ENCODE data around the gene SLC16A1.

DNA sequence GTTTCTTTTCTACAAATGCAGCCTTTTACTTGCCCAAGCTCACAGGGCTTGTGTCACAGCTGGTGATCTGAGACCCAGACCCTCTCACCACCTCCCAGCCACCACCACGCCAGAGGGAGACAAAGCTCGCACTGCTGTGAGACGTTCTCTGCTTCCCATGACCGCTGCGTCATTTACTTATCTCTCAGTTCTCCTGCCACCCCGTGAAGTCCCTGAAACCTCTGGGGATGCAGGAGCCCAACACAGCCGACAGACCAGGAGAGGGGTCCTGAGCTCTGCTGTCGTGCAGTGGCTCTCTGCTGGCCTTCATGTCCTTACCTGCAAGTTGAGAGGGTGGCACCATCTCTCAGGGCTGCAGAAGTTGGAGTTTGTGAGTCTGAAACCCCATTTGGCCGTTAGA is 77.7 kb downstream of the SLC16A1 start:
- TF ChIP-seq, protein P1, sequence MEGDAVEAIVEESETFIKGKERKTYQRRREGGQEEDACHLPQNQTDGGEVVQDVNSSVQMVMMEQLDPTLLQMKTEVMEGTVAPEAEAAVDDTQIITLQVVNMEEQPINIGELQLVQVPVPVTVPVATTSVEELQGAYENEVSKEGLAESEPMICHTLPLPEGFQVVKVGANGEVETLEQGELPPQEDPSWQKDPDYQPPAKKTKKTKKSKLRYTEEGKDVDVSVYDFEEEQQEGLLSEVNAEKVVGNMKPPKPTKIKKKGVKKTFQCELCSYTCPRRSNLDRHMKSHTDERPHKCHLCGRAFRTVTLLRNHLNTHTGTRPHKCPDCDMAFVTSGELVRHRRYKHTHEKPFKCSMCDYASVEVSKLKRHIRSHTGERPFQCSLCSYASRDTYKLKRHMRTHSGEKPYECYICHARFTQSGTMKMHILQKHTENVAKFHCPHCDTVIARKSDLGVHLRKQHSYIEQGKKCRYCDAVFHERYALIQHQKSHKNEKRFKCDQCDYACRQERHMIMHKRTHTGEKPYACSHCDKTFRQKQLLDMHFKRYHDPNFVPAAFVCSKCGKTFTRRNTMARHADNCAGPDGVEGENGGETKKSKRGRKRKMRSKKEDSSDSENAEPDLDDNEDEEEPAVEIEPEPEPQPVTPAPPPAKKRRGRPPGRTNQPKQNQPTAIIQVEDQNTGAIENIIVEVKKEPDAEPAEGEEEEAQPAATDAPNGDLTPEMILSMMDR (IDR thresholded peaks at IDR 0.05), result no peak
- TF ChIP-seq EP300 (IDR thresholded peaks at IDR 0.05) (no peak), POLR2A (IDR thresholded peaks at IDR 0.05) (no peak)

Measured in tibial nerve (tissue), 4 donors.